PC-9 (cell line): ENCODE measurements around the gene NCOR2. TPM values are rescaled to one million over a fixed set of nuclear protein-coding genes. Genes with fewer than 3 reads are reported as not detected.

Experiments
- BruUV-seq: library from RNA; stranded (reverse); fragments of 400-500 nt; replicated peaks from 2 replicates; lab custom pipeline; 2021; lab: Mats Ljungman, UMichigan
- CTCF ChIA-PET: fragments of 300-600 bp; sonication (Branson Sonifier 250); formaldehyde crosslinking; loops from one replicate; lab custom pipeline; 2022; ENCODE audit warnings: antibody characterized with exemption; lab: Charles Lee
- POLR2A ChIA-PET: fragments of 300-600 bp; sonication (Branson Sonifier 250); formaldehyde crosslinking; loops from one replicate; lab custom pipeline; 2022; ENCODE audit warnings: antibody characterized with exemption; ENCODE audit not compliant: unreplicated experiment; lab: Charles Lee
- DNase-seq, 2 experiments: peaks; one replicate each; pipeline versions ENCODE4 v3.0.0 to v3.0.0-alpha.2; 2015 to 2022; ENCODE audit warnings: mixed read lengths in 1 of 2
- H2AFZ ChIP-seq: fragments of 200-600 bp; sonication (generic); 2 replicates; pipeline ENCODE4 v1.8.1; 2017; ENCODE audit warnings: antibody characterized with exemption
- H3F3A ChIP-seq: fragments of 200-600 bp; sonication (generic); 2 replicates; pipeline ENCODE4 v1.8.1; 2017; ENCODE audit warnings: antibody characterized with exemption, mild to moderate bottlenecking, low read depth; ENCODE audit not compliant: insufficient read depth
- H3K27ac ChIP-seq: fragments of 200-600 bp; sonication (generic); 2 replicates; pipeline ENCODE4 v1.6.1; 2016; ENCODE audit warnings: mixed run types
- H3K27me3 ChIP-seq: fragments of 200-600 bp; sonication (generic); 2 replicates; pipeline ENCODE4 v1.6.1; 2016; ENCODE audit warnings: low read depth, mixed run types; ENCODE audit not compliant: insufficient read depth
- H3K36me3 ChIP-seq: fragments of 200-600 bp; sonication (generic); 2 replicates; pipeline ENCODE4 v1.6.1; 2016; ENCODE audit warnings: low read depth, mixed run types
- H3K4me1 ChIP-seq: fragments of 200-600 bp; sonication (generic); replicated peaks from 2 replicates; pipeline ENCODE4 v1.6.1; 2016; ENCODE audit warnings: mixed run types; ENCODE audit not compliant: insufficient read depth
- H3K4me2 ChIP-seq: fragments of 200-600 bp; sonication (generic); 2 replicates; pipeline ENCODE4 v1.6.1; 2017; ENCODE audit warnings: mixed run types
- H3K4me3 ChIP-seq: fragments of 200-600 bp; sonication (generic); 2 replicates; pipeline ENCODE4 v1.6.1; 2016; ENCODE audit warnings: mixed run types
- H3K79me2 ChIP-seq: fragments of 200-600 bp; sonication (generic); 2 replicates; pipeline ENCODE4 v1.6.1; 2017; ENCODE audit warnings: low read depth, mixed run types
- H3K9me2 ChIP-seq: fragments of 200-600 bp; sonication (generic); 2 replicates; pipeline ENCODE4 v1.8.1; 2017; ENCODE audit warnings: mild to moderate bottlenecking; ENCODE audit not compliant: insufficient read depth
- H3K9me3 ChIP-seq: fragments of 200-600 bp; sonication (generic); 2 replicates; pipeline ENCODE4 v1.8.1; 2016; ENCODE audit warnings: low read depth; ENCODE audit not compliant: insufficient read depth
- H4K20me1 ChIP-seq: fragments of 200-600 bp; sonication (generic); 2 replicates; pipeline ENCODE4 v1.8.1; 2017; ENCODE audit not compliant: insufficient read depth
- CTCF ChIP-seq: fragments of 200-600 bp; sonication (generic); conservative IDR thresholded peaks from 2 replicates; pipeline ENCODE4 v1.6.1; 2017; ENCODE audit warnings: mixed run types, antibody characterized with exemption, mild to moderate bottlenecking, moderate library complexity
- EZH2 ChIP-seq: fragments of 200-600 bp; sonication (generic); IDR thresholded peaks from 2 replicates; pipeline ENCODE4 v1.8.0; 2017; ENCODE audit warnings: antibody characterized with exemption, low read depth
- intact Hi-C: fragments of 100-400 bp; cut with micrococcal nuclease; formaldehyde crosslinking; loops from one replicate; pipeline ENCODE4 v1.10.0; 2022; ENCODE audit not compliant: unreplicated experiment
- total RNA-seq: library from RNA; stranded (reverse); gene quantifications from 2 replicates; pipeline ENCODE4 v1.2.3, GENCODE V29; 2021

Gene NCOR2
- total RNA-seq, 1 experiment from 2014 or later: 319 TPM

GRCh38 chr12:124569375-124570148, 2.1 kb upstream of the NCOR2 start:
- no peaks in the 10 kb centered on the region for H3K27me3 ChIP-seq
- peaks cover 18% of the 10 kb centered on the region for H4K20me1 ChIP-seq
- peaks cover 10% of the 10 kb centered on the region for H3K4me1 ChIP-seq
- no peaks in the 10 kb centered on the region for H3K36me3 ChIP-seq
- no TSS peak for BruUV-seq
- no peak overlapping the region for H2AFZ ChIP-seq
- DNase-seq: no peak
- CTCF ChIA-PET: interaction anchor here (0.7 kb wide), 2 partner anchors 197 to 208 kb away, joined by 3 to 5 read pairs; no protein-coding TSS in a partner anchor
- peaks cover 25% of the 10 kb centered on the region for H3K79me2 ChIP-seq
- POLR2A ChIA-PET: no interaction called here
- H3K9me2 ChIP-seq: no peaks in the 10 kb centered on the region
- no peak overlapping the region for H3K27ac ChIP-seq
- intact Hi-C loops: loop anchor here (5.0 kb wide), 1 partner anchor 117 kb away; no protein-coding TSS in a partner anchor
- TF ChIP-seq EZH2: no peak
- no peak for TF ChIP-seq CTCF
- H3F3A ChIP-seq: no peaks in the 10 kb centered on the region; the same call in 1 of the 2 replicates
- no peak overlapping the region for H3K4me2 ChIP-seq
- H3K9me3 ChIP-seq: no peaks in the 10 kb centered on the region
- no peak overlapping the region for H3K4me3 ChIP-seq

- ChIA-PET CTCF (interaction anchor here (0.7 kb wide), 4 partner anchors 30 to 207 kb away, joined by 3 to 18 read pairs (median 6); no protein-coding TSS in a partner anchor), POLR2A (no interaction called here)
- H3K9me3 ChIP-seq: no peaks in the 10 kb centered on the region
- H3K36me3 ChIP-seq: no peaks in the 10 kb centered on the region
- H3K4me1 ChIP-seq: peaks cover 10% of the 10 kb centered on the region
- no TSS peak for BruUV-seq
- H3F3A ChIP-seq: no peaks in the 10 kb centered on the region; the same call in 1 of the 2 replicates
- H3K4me2 ChIP-seq: 0 out of 2 replicates have a peak overlapping the region, but pooled peaks have one; percentile 16
- no peaks in the 10 kb centered on the region for H3K27me3 ChIP-seq
- peak in 1 of 2 experiments; percentile 54 for DNase-seq
- H3K79me2 ChIP-seq: peaks cover 32% of the 10 kb centered on the region
- no peak overlapping the region for H3K4me3 ChIP-seq
- H2AFZ ChIP-seq: no peak overlapping the region
- H3K9me2 ChIP-seq: no peaks in the 10 kb centered on the region
- no peak overlapping the region for H3K27ac ChIP-seq
- H4K20me1 ChIP-seq: peaks cover 24% of the 10 kb centered on the region
- intact Hi-C loops: loop anchor here (1.0 to 5.0 kb wide), 4 partner anchors 69 to 199 kb away; no protein-coding TSS in a partner anchor
- TF ChIP-seq EZH2: no peak
- peak; percentile 54 for TF ChIP-seq CTCF
Observed at GRCh38 chr12:124568431-124569374, 1.3 kb upstream of the NCOR2 start.
